ENCODE results near the gene TECTB.

Gene TECTB

GRCh38 chr10:112283100-112283499 is at the start of gene TECTB:
Gene TECTB (plus strand): TSS chr10:112283400. CDS start chr10:112283735, 335 bp downstream.
- no peak for TF ChIP-seq CTCF (conservative IDR thresholded peaks at IDR 0.05)
- TF ChIP-seq ZFX (IDR thresholded peaks at IDR 0.05), result no peak
- H3K27ac ChIP-seq, result no peak within 1 kb of the TSS

- no peak overlapping the region for H3K27ac ChIP-seq
- TF ChIP-seq CTCF (conservative IDR thresholded peaks at IDR 0.05) (no peak), ZFX (IDR thresholded peaks at IDR 0.05) (no peak)
These were observed 48.1 kb upstream of the TECTB start for GRCh38 chr10:112235141-112235540.

- TF ChIP-seq ZFX (IDR thresholded peaks at IDR 0.05) (no peak), CTCF (conservative IDR thresholded peaks at IDR 0.05) (no peak)
- H3K27ac ChIP-seq, result no peak overlapping the region
These were observed 47.3 kb upstream of the TECTB start for GRCh38 chr10:112235920-112236319.

GRCh38 chr10:112236486-112236885 is 46.7 kb upstream of the TECTB start:
- no peak overlapping the region for H3K27ac ChIP-seq
- TF ChIP-seq ZFX (IDR thresholded peaks at IDR 0.05) (no peak), CTCF (conservative IDR thresholded peaks at IDR 0.05) (no peak)

GRCh38 chr10:112239347-112239746 is 43.9 kb upstream of the TECTB start:
- TF ChIP-seq CTCF (conservative IDR thresholded peaks at IDR 0.05) (no peak), ZFX (IDR thresholded peaks at IDR 0.05) (no peak)
- no peak overlapping the region for H3K27ac ChIP-seq

- no peak for TF ChIP-seq CTCF (conservative IDR thresholded peaks at IDR 0.05)
- no peak for TF ChIP-seq ZFX (IDR thresholded peaks at IDR 0.05)
- H3K27ac ChIP-seq, result no peak overlapping the region
These were observed 42.8 kb upstream of the TECTB start for GRCh38 chr10:112240441-112240840.

GRCh38 chr10:112241651-112242341 is 41.4 kb upstream of the TECTB start:
- no peak for TF ChIP-seq CTCF (conservative IDR thresholded peaks at IDR 0.05)

More at GRCh38 chr10:112241651-112242341, 41.4 kb upstream of the TECTB start:
- H3K27ac ChIP-seq, result no peak overlapping the region

All from C4-2B (cell line).